AG09309 (cell line): ENCODE results near the gene TARS3.

Source experiments
- DNase-seq: peaks from one replicate; pipeline ENCODE4 v3.0.0-alpha.2; 2010; ENCODE audit warnings: low read depth
- H3K4me3 ChIP-seq: 2 replicates; pipeline ENCODE4 v1.5.1; 2011; ENCODE audit warnings: mild to moderate bottlenecking, low read depth, low read length, moderate library complexity; ENCODE audit not compliant: control insufficient read depth
- TF ChIP-seq, protein P1 (sequence below): IDR thresholded peaks from 2 replicates; pipeline ENCODE4 v1.5.1; 2011; ENCODE audit warnings: mild to moderate bottlenecking, low read depth, low read length, inconsistent platforms; ENCODE audit not compliant: insufficient read depth, control insufficient read depth; ENCODE audit errors: missing control alignments

TARS3 gene

DNA sequence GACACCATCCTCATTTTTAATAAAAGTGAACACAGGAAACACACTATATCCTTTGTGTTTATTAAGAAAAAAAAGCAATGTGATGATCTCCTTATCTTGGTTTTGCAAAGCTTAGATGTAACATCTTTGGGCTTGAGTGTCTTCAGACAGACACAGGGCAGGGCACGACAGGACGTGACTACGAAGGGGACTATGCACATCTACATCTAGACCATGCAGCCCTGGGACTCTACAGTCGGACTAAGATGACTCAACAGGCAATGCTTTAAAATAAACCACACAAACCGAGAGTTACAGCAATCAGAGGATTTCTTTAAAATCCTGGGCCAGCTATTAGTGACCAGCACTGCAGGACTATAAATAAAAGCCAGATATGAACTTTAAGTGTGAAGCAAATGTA, 49.3 kb downstream of the TARS3 start:
- H3K4me3 ChIP-seq = no peak overlapping the region
- TF ChIP-seq, protein P1, sequence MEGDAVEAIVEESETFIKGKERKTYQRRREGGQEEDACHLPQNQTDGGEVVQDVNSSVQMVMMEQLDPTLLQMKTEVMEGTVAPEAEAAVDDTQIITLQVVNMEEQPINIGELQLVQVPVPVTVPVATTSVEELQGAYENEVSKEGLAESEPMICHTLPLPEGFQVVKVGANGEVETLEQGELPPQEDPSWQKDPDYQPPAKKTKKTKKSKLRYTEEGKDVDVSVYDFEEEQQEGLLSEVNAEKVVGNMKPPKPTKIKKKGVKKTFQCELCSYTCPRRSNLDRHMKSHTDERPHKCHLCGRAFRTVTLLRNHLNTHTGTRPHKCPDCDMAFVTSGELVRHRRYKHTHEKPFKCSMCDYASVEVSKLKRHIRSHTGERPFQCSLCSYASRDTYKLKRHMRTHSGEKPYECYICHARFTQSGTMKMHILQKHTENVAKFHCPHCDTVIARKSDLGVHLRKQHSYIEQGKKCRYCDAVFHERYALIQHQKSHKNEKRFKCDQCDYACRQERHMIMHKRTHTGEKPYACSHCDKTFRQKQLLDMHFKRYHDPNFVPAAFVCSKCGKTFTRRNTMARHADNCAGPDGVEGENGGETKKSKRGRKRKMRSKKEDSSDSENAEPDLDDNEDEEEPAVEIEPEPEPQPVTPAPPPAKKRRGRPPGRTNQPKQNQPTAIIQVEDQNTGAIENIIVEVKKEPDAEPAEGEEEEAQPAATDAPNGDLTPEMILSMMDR = no peak
- peak; percentile 52 for DNase-seq

DNA sequence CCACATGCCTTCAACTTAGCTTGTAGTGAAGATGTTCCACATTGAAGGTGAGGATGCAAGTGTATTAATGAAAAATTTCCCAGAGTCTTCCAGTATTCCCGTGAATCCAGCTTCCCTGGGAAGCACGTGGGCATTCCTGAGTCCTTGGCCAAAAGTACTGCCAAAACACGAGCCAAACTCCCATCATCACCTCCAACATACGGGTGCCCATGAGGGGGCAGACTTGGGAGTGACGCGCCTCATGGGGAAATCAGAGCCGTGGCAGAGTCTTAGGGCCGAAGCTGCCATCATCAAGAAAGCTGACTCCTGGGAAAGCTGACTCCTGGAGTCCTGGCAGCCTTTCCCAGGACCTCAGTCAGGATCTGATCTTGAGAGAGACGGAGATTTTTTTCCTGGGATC, 52.0 kb downstream of the TARS3 start:
- DNase-seq = no peak
- TF ChIP-seq, protein P1 = no peak
- no peak overlapping the region for H3K4me3 ChIP-seq

DNA sequence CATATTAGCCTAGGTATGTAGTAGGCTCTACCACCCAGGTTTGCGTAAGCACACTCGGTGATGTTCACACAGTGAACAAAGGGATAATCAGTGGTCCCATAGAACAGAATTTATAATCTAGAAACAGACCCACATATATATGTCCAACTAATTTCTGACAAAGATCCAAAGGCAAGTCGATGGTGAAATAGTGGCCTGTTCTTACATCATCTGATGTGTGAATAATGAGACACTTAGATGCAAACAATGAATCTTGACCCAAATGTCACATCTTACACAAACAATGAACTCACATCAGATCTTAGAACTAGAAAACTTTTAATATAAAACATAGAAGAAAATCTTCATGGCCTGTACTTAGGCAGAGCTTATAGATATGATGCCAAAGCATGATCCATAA, 54.5 kb downstream of the TARS3 start:
- DNase-seq = no peak
- TF ChIP-seq, protein P1 = no peak
- H3K4me3 ChIP-seq = no peak overlapping the region

DNA sequence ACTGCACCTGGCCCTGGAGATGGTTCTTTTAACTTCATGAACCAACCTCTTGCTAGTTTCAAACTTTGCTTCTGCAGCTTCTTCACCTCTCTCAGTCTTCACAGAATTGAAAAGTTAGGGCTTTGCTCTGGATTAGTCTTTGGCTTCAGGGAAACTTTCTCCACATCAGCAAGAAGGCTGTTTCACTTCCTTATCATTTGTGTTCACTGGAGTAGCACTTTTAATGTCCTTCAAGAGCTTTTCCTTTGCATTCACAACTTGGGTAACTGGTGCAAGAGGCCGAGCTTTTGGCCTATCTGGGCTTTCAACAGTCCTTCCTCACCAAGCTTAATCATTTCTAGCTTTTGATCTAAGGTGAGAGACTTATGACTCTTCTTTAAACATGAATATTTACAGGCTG, 56.4 kb downstream of the TARS3 start:
- no peak for DNase-seq
- no peak overlapping the region for H3K4me3 ChIP-seq
- TF ChIP-seq, protein P1 = no peak

DNA sequence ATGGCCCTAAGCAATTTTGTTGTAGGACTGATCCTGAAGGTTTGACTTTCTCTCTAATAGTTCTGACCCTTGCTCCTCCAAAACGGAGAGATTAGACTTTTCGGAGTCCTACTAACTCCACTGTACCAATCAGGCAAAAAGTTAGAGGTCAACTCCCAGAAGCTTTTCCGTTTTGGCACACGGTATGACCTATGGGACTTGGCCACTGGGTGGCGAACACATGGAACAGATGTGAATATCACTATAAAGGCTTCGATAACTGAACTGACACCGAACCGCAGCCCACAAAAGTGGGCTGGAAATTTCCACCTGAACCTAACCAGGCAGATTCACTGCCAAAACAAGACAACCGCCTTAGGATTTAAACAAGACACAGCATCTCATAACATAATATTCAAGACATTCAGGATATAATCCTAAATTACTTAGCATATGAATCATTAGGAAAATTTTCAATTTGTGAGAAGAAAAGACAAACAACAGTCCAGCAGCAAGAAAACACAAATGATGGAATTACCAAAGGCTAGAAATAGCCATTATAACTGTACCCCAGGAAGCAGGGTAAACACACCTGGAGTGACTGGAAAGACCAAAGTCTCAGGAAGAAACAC, 59.9 kb downstream of the TARS3 start:
- no peak for DNase-seq
- TF ChIP-seq, protein P1 = peak; percentile 36

DNA sequence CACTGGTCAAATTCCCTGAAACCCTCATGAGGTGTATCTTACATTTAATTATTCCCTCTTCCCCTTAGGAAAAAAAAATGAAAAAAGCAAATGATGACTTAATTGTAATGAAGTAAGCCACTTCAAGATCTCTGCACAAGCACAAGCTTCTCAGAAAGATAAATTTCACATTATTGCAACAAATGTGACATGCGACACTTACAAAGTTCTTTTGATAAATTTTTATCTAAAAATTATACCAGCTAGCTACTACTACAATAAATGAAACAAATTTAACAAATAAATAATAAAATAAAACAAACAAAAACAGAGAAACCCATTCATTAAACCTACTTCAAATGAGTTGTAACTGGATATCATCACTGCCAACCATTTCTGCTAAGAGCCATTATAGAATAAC, 62.1 kb downstream of the TARS3 start:
- H3K4me3 ChIP-seq = no peak overlapping the region
- TF ChIP-seq, protein P1 = no peak
- DNase-seq = no peak

More for the DNA sequence above, 59.9 kb downstream of the TARS3 start:
- no peak overlapping the region for H3K4me3 ChIP-seq
